GM19438 (cell line): Measurements from ENCODE around the gene NT5DC3.

Experiments
- ATAC-seq: cut with Tn5 transposase; IDR thresholded peaks from one replicate; pipeline ENCODE4 v1.9.1; 2021; ENCODE audit warnings: low read depth; ENCODE audit not compliant: unreplicated experiment

The NT5DC3 gene

DNA sequence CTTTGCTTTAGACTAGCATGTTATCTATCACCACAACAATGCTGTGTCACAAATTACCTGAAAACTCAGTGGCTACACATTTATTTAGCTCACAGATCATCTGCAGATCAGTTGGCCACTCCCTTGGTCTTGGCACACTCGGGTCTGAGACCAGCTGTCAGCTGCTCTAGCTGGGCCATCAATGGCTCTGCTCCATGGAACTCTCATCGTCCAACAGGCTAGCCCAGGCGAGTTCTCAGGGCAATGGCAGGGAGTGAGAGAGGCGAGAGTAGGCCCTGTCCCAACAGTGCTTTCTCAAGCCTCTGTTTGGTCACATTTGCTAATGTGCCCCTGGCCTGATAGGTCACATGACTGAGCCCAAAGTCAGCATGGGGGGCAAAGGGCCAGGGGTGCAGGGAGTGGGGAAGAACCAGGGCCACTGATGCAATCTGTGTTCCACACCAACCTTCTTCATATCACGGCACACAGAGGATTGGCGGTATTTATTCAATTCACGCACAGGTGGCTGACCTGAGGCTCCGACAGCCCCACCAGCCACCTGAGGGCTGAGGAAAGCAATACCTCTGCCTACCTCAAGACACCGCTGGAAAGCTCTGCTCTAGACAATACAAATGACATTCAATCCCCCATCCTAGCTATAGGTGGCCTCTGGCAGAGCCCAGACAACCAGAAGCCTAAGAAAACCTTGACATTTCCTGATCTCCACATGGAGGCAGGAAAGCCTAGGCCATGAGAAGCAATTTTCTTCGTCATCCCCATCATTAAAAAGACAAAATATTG is 82.5 kb downstream of the NT5DC3 start:
- no peak for ATAC-seq

DNA sequence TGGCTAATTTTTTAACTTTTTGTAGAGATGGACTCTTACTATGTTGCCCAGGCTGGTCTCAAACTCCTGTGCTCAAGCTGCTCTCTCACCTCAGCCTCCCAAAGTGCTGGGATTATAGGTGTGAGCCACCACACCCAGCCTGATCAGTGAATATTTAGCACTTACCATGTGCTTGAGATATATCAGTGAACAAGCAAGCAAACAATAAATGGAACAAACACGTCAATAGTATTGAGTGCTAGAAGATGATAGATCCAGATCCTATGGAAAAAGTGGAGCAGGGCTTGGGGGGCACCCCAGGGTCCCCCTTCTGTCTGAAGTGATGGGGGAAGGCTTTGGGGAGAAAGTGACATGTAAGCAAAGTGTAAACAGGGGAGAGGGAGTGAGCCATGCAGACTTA is 83.8 kb downstream of the NT5DC3 start:
- ATAC-seq: no peak

DNA sequence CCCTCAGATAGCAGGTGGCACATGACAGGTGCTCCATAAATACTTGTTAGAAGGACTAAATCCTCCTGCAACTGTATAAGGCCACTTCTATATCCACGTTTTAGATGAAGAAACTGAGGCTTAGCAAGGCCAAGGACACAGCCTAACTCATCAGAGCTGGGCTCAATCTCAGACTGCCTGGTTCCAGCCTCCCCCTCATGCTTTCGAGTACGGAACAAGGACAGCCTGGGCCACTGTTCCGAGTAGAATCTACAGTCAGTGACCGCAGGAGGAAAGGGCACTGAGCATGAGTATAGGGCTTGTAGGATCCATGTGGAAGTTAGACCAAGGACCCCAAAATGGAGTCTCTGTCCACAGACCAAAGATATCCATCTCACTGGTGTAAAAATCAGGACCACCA is 84.6 kb downstream of the NT5DC3 start:
- ATAC-seq: no peak

DNA sequence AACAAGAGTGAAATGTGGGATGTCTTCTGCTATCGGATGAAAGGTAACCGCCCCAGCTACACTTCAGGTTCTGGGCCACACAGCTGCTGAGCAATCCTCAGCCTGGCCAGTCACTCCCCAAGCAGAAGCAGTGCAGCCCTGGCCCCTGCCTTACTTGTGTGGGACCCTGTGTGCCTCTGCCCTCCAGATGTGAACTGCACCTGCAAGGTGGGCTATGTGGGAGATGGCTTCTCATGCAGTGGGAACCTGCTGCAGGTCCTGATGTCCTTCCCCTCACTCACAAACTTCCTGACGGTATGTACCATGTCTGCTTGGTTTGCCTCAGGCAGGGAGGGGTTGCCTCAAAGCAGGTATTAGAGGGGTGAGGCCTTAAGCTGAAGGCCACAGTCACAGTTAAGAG is 85.6 kb downstream of the NT5DC3 start:
- no peak for ATAC-seq

DNA sequence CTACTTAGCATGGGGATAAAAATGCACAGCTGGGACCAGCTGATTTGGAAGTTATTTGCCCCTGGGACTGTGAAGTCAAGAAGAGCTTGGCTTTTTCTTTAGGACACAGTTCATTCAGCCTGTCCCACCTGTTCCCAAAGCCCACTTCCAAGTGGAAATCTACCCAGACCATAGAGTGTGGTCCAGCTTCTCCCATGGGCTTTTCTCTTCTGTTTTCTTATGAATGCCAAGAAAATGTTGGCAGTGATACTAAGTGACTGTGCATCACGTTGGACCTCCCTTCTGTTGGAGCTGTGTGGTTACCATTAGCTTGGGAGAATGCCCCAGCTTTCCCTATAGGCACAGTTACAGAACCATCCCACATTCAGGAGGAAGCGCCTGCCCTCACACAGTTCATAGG is 89.4 kb downstream of the NT5DC3 start:
- no peak for ATAC-seq

DNA sequence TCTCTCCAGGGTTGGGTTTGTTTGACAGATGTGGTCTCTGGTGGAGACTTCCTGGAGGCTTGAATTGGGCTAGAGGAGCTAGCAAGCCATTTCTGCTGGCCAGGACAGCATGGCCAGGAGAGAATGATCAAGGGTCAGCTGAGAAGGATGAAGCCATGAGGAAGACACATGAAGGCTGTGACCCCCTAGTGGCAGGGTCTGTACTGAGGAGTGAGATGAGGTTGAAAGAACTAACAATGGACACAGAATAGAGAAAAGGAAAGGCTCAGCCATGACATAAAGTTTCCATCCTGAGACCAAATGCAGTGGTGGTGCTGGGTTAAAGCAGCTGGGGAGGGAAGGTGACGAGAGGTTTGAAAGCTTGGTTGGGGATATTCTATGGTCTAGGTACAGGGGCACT is 89.9 kb downstream of the NT5DC3 start:
- ATAC-seq: no peak

DNA sequence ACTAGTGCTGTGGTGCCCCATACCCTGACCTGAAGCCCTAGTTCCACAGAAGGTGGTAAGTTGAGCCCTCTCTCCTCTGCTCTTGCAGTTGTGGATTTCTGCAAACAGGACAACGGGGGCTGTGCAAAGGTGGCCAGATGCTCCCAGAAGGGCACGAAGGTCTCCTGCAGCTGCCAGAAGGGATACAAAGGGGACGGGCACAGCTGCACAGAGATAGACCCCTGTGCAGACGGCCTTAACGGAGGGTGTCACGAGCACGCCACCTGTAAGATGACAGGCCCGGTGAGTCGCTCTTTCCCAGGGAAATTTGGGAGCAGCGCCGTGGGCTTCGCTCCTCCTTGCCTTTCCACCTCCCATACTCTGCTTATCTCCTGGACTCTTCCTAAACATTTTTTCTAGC is 92.2 kb downstream of the NT5DC3 start:
- no peak for ATAC-seq

DNA sequence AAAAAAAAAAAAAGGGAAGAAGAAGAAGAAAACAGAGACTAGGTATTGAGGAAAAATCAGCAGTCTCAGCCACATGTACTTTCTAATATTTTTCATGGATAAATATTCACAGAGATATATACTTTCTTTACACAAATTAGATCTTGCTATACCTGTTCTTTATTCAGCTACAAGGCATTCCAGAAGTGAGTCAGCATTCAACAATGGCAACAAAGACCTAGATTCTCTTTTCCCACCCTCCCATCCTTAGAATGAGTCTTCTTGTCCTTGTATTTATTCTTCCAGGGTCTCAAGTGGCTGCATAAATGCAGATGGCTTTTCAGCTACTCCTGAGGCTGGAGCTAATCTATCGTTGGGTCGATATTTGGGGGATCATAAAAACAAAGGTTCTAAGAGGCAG is 93.0 kb downstream of the NT5DC3 start:
- no peak for ATAC-seq

DNA sequence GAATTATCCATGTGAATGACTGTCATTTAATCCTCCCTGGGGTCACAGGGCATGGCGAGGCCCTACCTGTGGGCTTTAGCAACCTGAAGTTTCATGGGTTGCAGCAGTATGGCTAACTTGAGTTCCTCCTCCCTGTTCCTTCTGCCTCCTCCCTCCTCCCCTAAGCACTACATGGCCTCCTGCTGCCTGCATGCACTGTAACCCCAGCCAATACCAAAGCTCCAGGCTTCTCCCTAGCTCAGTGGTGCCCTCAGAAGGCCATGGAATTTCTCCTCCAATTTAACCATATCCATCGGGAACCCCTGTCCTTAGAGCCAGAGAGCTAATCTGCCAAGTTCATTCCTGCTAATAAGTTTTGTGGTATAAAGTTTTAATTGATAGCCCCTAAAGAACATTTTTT is 95.1 kb downstream of the NT5DC3 start:
- ATAC-seq: no peak

DNA sequence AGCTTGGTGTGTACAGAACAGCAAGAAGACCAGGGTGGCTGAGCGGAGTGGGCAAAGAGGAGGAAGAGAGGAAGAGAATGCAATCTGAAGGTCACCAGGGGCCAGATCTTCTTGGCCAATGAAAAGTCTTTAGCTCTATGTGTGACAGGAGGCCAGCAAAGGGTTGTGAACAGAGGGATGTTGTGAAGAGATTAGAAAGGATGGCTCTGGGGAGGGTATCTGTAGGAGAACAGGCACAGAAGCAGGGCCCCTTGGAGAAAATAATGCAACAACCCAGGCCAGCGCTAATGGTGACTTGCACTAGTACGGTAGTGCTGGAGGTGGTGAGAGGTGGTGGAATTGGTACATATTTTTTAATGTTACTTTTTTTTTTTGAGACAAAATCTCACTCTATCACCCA is 97.2 kb downstream of the NT5DC3 start:
- no peak for ATAC-seq

DNA sequence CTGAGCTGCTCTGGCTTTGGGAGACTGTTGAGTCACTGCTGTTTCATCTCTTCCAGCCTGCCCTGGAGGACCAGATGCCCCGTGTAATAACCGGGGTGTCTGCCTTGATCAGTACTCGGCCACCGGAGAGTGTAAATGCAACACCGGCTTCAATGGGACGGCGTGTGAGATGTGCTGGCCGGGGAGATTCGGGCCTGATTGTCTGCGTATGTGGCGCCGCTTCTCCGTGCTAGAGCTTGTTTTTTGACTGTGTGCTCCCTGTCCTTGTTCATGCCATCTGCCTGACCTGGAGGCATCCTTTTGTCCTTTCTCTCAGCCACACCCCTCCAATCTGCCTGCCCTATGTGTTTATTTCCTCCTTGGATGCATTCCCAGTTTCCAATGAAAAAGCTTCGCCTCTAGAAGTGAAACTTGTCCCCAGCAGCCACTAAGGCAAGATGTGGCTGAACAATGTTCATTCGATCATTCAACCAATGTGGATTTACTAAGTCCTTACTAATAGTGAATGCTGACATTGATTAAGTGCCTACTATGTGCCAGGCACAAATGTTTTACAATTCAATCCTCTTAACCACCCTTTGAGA is 98.6 kb downstream of the NT5DC3 start:
- ATAC-seq: no peak

DNA sequence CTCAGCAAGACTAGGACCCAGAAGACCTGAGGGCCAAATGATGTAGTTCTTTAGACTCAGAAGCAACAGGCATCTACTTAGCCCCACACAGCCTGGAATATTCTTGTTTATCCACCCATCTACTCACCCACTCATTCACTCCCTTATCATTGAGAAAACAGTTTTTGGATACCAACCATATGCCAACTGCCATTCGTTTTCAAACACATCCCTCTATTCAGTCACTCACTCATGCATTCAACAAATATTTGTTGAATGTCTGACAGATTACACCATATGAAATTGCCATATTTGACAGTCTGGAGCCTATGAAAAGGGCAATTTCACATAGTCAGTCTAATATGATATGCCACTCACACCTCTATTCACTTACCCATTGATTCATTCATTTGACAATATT is 103.2 kb downstream of the NT5DC3 start:
- ATAC-seq: no peak

DNA sequence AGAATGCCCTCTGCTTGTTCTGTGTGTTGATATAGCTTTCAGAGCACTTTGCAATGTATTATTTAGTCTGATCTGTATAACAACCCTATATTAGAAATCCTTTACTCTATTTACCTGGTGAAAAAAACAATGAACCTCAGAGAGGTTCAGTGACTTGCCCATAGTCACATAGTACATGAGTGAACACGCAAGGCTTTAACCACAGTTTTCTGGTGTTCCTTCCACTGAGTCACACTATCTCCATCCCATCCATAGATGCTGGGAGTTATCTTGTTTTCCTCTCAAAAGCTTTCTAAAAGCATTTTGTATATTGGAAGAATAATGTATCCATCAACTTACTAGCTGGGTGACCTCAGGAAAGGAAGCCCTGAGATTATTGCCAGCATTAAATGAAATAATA is 104.5 kb downstream of the NT5DC3 start:
- ATAC-seq: no peak

DNA sequence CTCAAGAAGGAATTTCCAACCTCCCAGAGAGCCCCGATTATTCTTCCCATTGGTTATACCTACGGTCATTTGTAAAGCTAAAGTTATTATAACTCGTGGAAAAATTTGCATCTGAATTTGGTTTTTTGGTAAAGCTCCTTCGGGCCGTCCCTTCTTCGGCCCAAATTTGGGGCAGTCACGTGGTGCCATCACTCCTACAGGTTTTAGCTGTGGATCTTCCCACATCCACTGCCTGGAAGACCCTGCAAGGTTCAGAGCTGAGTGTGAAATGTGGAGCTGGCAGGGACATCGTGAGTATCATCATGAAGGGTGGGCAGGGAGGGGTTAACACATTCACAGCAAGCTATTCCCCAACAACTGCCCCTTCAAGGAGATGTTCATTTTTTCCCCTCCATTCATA is 105.7 kb downstream of the NT5DC3 start:
- no peak for ATAC-seq

DNA sequence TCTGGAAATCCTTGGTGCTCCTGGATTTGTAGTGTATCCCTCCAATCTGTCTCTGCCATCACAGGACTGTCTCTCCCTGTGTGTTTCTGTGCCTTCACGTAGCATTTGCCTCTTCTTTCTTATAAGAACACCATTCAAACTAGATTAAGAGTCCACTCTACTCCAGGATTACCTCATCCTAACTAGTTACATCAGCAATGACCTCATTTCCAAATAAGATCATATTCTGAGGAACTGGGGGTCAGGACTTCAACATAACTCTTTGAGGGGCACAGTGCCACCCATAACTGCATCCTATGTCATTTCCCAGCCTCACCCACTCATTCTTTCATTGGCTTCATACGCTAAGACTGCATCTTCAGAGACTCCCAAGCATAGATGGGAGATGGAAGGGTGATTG is 106.2 kb downstream of the NT5DC3 start:
- ATAC-seq: no peak

DNA sequence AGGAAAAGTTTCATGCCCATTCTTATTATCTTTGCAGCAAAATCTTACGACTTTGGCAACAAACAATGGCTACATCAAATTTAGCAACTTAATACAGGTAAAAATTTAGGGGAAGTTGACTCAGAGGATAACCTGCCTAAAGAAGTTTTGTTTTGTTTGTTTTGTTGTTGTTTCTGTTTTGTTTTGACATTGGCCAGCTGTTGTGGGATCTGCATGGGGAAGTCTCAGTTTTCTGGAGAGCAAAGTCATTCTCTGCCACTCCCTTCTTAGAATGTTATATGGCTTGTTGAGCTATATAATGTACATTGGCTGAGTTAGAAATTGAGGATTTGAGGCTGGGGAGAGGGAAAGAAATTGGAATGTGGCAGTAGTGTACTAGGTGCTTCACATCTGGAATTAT is 109.5 kb downstream of the NT5DC3 start:
- ATAC-seq: no peak

DNA sequence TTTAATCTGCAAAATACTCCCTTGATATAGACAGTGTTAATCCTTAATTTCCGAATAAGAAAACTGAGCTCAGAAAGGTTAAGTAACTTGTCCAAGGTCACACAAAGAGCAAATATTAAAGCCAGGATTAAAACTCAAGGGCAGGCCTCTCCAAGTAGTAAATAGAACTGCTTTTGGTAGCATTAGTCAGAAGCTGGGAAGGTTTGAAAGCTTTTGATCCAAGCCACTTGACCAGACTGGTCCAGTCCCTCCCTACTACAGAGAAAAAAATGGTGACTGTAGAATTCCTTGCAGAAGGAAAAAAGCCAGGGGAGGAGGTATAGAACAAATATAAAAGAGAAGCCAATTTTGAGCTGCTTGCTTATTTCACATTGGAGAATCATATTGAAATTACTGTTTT is 111.5 kb downstream of the NT5DC3 start:
- no peak for ATAC-seq

DNA sequence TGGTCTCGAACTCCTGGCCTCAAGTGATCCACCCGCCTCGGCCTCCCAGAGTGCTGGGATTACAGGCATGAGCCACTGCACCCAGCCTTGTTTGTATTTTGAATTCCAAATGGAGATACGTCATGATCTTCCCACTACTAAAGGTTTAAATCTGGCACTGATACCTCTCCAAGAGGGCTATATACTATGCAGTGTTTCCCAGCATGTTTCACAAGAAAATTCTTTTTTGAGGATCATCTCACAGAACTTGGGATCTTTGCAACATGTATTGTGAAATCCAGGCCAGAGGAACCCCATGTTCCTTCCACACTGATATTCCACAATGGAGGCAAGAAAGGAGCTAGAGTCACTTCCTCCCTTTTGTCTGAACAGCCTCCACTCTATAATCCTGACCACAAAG is 112.7 kb downstream of the NT5DC3 start:
- no peak for ATAC-seq

DNA sequence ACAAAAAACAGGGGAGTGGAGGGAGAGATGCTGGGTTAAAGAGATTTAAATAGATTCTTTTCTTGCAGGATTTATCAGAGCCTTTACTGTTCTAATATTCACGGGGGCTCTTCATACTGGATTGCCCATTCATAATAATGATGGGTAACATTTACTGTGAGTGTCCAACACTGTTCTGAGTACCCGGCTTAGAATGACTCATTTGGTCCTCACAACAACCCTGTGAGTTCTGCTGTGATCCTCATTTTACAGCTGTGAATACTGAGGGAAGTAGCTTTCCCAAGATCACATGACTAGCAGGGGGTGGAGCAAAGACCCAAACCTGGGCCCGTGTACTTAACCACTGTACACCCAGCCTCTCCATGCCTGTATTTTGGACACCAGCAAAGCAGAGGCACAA is 113.4 kb downstream of the NT5DC3 start:
- ATAC-seq: no peak

DNA sequence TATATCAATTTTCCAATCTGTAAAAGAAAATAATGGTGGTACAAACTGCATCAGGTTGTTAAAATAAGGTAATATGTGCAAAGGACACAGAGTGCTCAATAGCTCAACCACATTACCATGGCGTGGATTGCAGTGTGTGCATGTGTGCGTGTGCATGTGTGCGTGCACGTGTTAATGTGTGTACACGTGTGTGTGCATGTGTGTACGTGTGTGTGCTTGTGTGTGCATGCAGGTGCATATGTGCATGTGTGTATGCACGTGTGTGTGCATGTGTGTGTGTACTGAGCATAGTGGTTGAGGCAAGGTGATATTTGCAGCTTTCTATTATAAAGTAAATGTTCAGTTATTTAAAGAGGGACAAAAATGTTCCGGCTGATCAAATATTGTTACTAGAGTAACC is 115.6 kb downstream of the NT5DC3 start:
- no peak for ATAC-seq
